GM12801 (cell line): ENCODE measurements around the gene TMEM270.

ENCODE experiments used
- CTCF ChIP-seq: IDR thresholded peaks from one replicate; pipeline ENCODE4 v1.5.1; 2011; ENCODE audit warnings: control low read depth; ENCODE audit not compliant: insufficient read length; ENCODE audit errors: extremely low read depth

Gene TMEM270

GRCh38 chr7:73829921-73830680 is 30.9 kb upstream of the TMEM270 start:
- TF ChIP-seq CTCF: no peak

- TF ChIP-seq CTCF: no peak
Observed at GRCh38 chr7:73830681-73831583, 30.0 kb upstream of the TMEM270 start, which contains the start of gene CLDN4. CLDN4 (plus strand) TSS chr7:73830996; CDS start chr7:73831202, 206 bp downstream.

GRCh38 chr7:73831584-73831833 is 29.4 kb upstream of the TMEM270 start:
- TF ChIP-seq CTCF: no peak

GRCh38 chr7:73831834-73832651 is 28.9 kb upstream of the TMEM270 start:
- TF ChIP-seq CTCF: no peak

GRCh38 chr7:73832806-73833205 is 28.2 kb upstream of the TMEM270 start:
- TF ChIP-seq CTCF: no peak

GRCh38 chr7:73833251-73833919 is 27.6 kb upstream of the TMEM270 start:
- no peak for TF ChIP-seq CTCF

GRCh38 chr7:73834626-73835191 is 26.2 kb upstream of the TMEM270 start:
- TF ChIP-seq CTCF: no peak
